Measurements from ENCODE around the gene GPATCH2L.

GPATCH2L gene

DNA sequence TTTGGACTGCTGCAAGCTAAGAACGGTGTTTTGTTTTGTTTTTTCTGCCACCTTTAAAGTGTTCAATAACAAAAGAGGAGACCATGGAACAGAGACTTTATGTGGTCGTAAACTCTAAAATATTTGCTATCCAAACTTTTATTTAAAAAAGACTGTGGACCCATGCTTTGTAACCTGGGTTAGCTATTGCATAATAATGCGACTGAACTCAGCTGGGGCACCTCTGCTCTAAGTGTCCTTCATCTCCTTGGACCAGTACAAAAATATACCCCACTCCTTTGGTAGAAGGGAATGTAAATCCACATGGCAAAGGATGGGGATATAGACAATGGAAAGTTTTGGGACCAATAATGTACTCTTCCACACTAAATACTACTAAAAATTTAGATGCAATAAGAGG is 65.5 kb downstream of the GPATCH2L start:
- H3K4me2 ChIP-seq (ENCODE audit: low read depth, low read length): no peak overlapping the region
- no peaks in the 10 kb centered on the region for H3K4me1 ChIP-seq (ENCODE audit: low read length)
- no peak overlapping the region for H3K9ac ChIP-seq (ENCODE audit: low read length)
- no peaks in the 10 kb centered on the region for H3K36me3 ChIP-seq (replicated peaks; ENCODE audit: insufficient read depth, low read length)
- no peak overlapping the region for H2AFZ ChIP-seq (ENCODE audit: low read length)
- H3F3A ChIP-seq (ENCODE audit: insufficient read depth, low read length): no peaks in the 10 kb centered on the region
- no peak for TF ChIP-seq EZH2phosphoT487 (IDR thresholded peaks at IDR 0.05; ENCODE audit: low read length)
- TF ChIP-seq EZH2 (optimal IDR thresholded peaks at IDR 0.05; ENCODE audit: low read depth, low read length): no peak
- TF ChIP-seq, protein P1, sequence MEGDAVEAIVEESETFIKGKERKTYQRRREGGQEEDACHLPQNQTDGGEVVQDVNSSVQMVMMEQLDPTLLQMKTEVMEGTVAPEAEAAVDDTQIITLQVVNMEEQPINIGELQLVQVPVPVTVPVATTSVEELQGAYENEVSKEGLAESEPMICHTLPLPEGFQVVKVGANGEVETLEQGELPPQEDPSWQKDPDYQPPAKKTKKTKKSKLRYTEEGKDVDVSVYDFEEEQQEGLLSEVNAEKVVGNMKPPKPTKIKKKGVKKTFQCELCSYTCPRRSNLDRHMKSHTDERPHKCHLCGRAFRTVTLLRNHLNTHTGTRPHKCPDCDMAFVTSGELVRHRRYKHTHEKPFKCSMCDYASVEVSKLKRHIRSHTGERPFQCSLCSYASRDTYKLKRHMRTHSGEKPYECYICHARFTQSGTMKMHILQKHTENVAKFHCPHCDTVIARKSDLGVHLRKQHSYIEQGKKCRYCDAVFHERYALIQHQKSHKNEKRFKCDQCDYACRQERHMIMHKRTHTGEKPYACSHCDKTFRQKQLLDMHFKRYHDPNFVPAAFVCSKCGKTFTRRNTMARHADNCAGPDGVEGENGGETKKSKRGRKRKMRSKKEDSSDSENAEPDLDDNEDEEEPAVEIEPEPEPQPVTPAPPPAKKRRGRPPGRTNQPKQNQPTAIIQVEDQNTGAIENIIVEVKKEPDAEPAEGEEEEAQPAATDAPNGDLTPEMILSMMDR (IDR thresholded peaks at IDR 0.05; ENCODE audit: low read length): no peak
- H3K27ac ChIP-seq (ENCODE audit: low read length): no peak overlapping the region
- no peaks in the 10 kb centered on the region for H3K27me3 ChIP-seq (replicated peaks; ENCODE audit: insufficient read depth, low read length)
- no peaks in the 10 kb centered on the region for H4K20me1 ChIP-seq (ENCODE audit: insufficient read depth, low read length)
- no peak for DNase-seq
- H3K4me3 ChIP-seq (ENCODE audit: low read length): no peak overlapping the region
- H3K9me3 ChIP-seq (replicated peaks; ENCODE audit: insufficient read depth, low read length): no peaks in the 10 kb centered on the region
- no peaks in the 10 kb centered on the region for H3K79me2 ChIP-seq (ENCODE audit: low read length)
- H3K9me2 ChIP-seq (replicated peaks; ENCODE audit: insufficient read depth, low read length): no peaks in the 10 kb centered on the region

DNA sequence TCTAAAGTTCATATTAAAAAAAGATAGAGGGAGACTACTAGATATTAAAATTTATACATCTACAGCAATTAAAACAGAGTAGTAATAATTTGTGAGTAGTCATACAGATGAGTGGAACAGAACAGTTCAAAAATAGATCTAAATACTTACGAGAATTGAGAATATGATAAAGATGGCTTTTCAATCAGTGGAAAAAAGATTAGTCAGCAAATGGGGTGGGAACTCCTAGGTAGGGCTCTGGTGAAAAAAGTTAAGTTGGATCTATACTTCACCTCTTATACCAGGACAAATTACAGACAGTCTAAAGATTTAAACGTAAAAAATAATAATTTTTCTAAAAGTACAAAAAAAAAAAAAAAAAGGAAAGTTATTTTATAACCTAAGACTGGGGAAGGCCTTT is 66.9 kb downstream of the GPATCH2L start:
- Histone ChIP-seq H3K4me2 (ENCODE audit: low read depth, low read length) (no peak overlapping the region), H3K36me3 (replicated peaks; ENCODE audit: insufficient read depth, low read length) (no peaks in the 10 kb centered on the region), H3K4me3 (ENCODE audit: low read length) (no peak overlapping the region), H2AFZ (ENCODE audit: low read length) (no peak overlapping the region), H3F3A (ENCODE audit: insufficient read depth, low read length) (no peaks in the 10 kb centered on the region), H3K4me1 (ENCODE audit: low read length) (no peaks in the 10 kb centered on the region), H3K9me2 (replicated peaks; ENCODE audit: insufficient read depth, low read length) (no peaks in the 10 kb centered on the region), H3K9ac (ENCODE audit: low read length) (no peak overlapping the region), H4K20me1 (ENCODE audit: insufficient read depth, low read length) (no peaks in the 10 kb centered on the region), H3K27ac (ENCODE audit: low read length) (no peak overlapping the region), H3K27me3 (replicated peaks; ENCODE audit: insufficient read depth, low read length) (no peaks in the 10 kb centered on the region), H3K9me3 (replicated peaks; ENCODE audit: insufficient read depth, low read length) (no peaks in the 10 kb centered on the region), H3K79me2 (ENCODE audit: low read length) (no peaks in the 10 kb centered on the region)
- no peak for DNase-seq
- no peak for TF ChIP-seq EZH2 (optimal IDR thresholded peaks at IDR 0.05; ENCODE audit: low read depth, low read length)
- no peak for TF ChIP-seq EZH2phosphoT487 (IDR thresholded peaks at IDR 0.05; ENCODE audit: low read length)
- TF ChIP-seq, protein P1 (IDR thresholded peaks at IDR 0.05; ENCODE audit: low read length): no peak

DNA sequence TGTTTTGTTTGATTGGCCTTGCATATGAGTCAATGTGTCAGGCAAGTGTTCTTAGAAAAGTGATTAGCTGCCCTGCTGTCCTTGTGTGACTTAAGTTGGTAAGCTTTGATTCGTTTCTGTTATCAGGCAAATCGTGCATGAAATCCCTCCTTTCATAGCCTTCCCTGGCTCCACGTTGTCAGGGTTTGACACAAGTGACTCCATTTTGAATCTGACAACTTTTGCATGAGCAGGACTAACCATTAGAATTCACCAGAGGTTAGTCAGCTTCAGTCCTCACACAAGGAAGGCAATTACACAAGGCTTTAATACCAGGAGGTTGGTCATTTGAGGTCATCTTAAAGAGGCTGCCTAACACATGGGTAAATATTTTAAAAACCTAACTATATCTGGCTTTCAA is 68.2 kb downstream of the GPATCH2L start:
- H3K4me3 ChIP-seq (ENCODE audit: low read length): no peak overlapping the region
- no peaks in the 10 kb centered on the region for H3F3A ChIP-seq (ENCODE audit: insufficient read depth, low read length)
- H3K4me2 ChIP-seq (ENCODE audit: low read depth, low read length): no peak overlapping the region
- H3K27ac ChIP-seq (ENCODE audit: low read length): no peak overlapping the region
- no peaks in the 10 kb centered on the region for H3K36me3 ChIP-seq (replicated peaks; ENCODE audit: insufficient read depth, low read length)
- no peaks in the 10 kb centered on the region for H3K4me1 ChIP-seq (ENCODE audit: low read length)
- H3K9ac ChIP-seq (ENCODE audit: low read length): no peak overlapping the region
- DNase-seq: no peak
- no peak overlapping the region for H2AFZ ChIP-seq (ENCODE audit: low read length)
- TF ChIP-seq, protein P1 (IDR thresholded peaks at IDR 0.05; ENCODE audit: low read length): no peak
- no peak for TF ChIP-seq EZH2 (optimal IDR thresholded peaks at IDR 0.05; ENCODE audit: low read depth, low read length)
- TF ChIP-seq EZH2phosphoT487 (IDR thresholded peaks at IDR 0.05; ENCODE audit: low read length): no peak
- H3K27me3 ChIP-seq (replicated peaks; ENCODE audit: insufficient read depth, low read length): no peaks in the 10 kb centered on the region
- no peaks in the 10 kb centered on the region for H4K20me1 ChIP-seq (ENCODE audit: insufficient read depth, low read length)
- no peaks in the 10 kb centered on the region for H3K9me3 ChIP-seq (replicated peaks; ENCODE audit: insufficient read depth, low read length)
- no peaks in the 10 kb centered on the region for H3K9me2 ChIP-seq (replicated peaks; ENCODE audit: insufficient read depth, low read length)
- no peaks in the 10 kb centered on the region for H3K79me2 ChIP-seq (ENCODE audit: low read length)
